Stomach (tissue), 9 donors: ENCODE measurements around the gene DCAF8. TPM values are rescaled to one million over a fixed set of nuclear protein-coding genes. Genes with fewer than 3 reads are reported as not detected.

ENCODE experiments used
- DNase-seq, 2 donors: peaks; one replicate each; pipeline versions ENCODE4 v3.0.0 to v3.0.0-alpha.2; 2013 to 2019
- H3K27ac ChIP-seq, 5 donors: fragments of 200-600 bp in 4 of 5; sonication (generic) in 4 of 5; one replicate each; pipeline ENCODE4 v1.5.1; 2013 to 2019; ENCODE audit warnings: mild to moderate bottlenecking in 1 of 5, moderate library complexity in 1 of 5
- H3K27me3 ChIP-seq, 3 donors: fragments of 200-600 bp; sonication (generic); one replicate each; pipeline ENCODE4 v1.5.1; 2017 to 2019; ENCODE audit warnings: mixed run types in 1 of 3
- H3K36me3 ChIP-seq, 4 donors: fragments of 200-600 bp; sonication (generic); 1 replicate in 3 of 4; 2 replicates in 1 of 4; pipeline ENCODE4 v1.5.1; 2016 to 2019
- H3K4me1 ChIP-seq, 4 donors: fragments of 200-600 bp; sonication (generic); one replicate each; pipeline ENCODE4 v1.5.1; 2016 to 2019
- H3K4me3 ChIP-seq, 4 donors: fragments of 200-600 bp; sonication (generic) in 3 of 4; one replicate each; pipeline ENCODE4 v1.5.1; 2016 to 2019; ENCODE audit warnings: mild to moderate bottlenecking in 1 of 4
- H3K9me3 ChIP-seq, 4 donors: fragments of 200-600 bp; sonication (generic); one replicate each; pipeline ENCODE4 v1.5.1; 2016 to 2019
- EP300 ChIP-seq: sonication (generic); formaldehyde crosslinking; IDR thresholded peaks from one replicate; pipeline ENCODE4 v1.6.1; 2017; ENCODE audit warnings: antibody characterized with exemption
- POLR2A ChIP-seq, 4 donors: fragments of 450-650 bp; IDR thresholded peaks; one replicate each; pipeline ENCODE4 v1.6.1; 2016; ENCODE audit warnings: antibody characterized with exemption in 4 of 4, control low read depth in 2 of 4, mild to moderate bottlenecking in 1 of 4, moderate library complexity in 1 of 4
- POLR2AphosphoS5 ChIP-seq, 3 donors: sonication (generic); formaldehyde crosslinking; IDR thresholded peaks; one replicate each; pipeline ENCODE4 v1.6.1; 2016; ENCODE audit warnings: antibody characterized with exemption in 3 of 3
- WGBS, 5 donors: extraction: QIAGEN DNeasy Blood & Tissue Kit in 3 of 5; methylation state at CpG; one replicate each; pipeline versions ENCODE4 v1.1.5 to v1.1.7; 2013 to 2018; 5-methylcytosine and 5-hydroxymethylcytosine counted together
- intact Hi-C: fragments of 100-400 bp; cut with DNase I; formaldehyde crosslinking; loops from one replicate; pipeline ENCODE4 v1.15.1; 2023; ENCODE audit warnings: low total_unique reads
- polyA plus RNA-seq, 3 donors: library from polyadenylated mRNA; stranded (reverse); fragments of 200-250 nt; gene quantifications; one replicate each; pipeline ENCODE4 v1.2.3, GENCODE V29; 2013
- total RNA-seq, 5 donors: library from RNA; depleted of rRNA; stranded (reverse); fragments of >200 nt; gene quantifications; one replicate each; pipeline versions ENCODE4 v1.1.0 to v1.2.3, GENCODE V29; 2014 to 2016
- TF ChIP-seq, protein P1 (sequence below), 7 experiments: fragments of 450-650 bp in 4 of 7; fragments of 200-600 bp in 3 of 7; sonication (generic) in 3 of 7; IDR thresholded peaks; one replicate each; pipeline ENCODE4 v1.5.1; 2016 to 2019; ENCODE audit warnings: antibody characterized with exemption in 7 of 7, control low read depth in 2 of 7, mild to moderate bottlenecking in 1 of 7
- donor health status: healthy with polysubstance abuse.
- donor health status: Bipolar disorder and iron deficiency.
- donor health status: healthy.

DCAF8 gene
- total and polyA plus RNA-seq, 8 donors: 39.4 to 267 (median 86.4) TPM

- H3K27ac ChIP-seq: no peak overlapping the region
- H3K27me3 ChIP-seq: peaks cover 0 to 9% (median 0%) of the 10 kb centered on the region in 3 donors
- 88 to 95% (median 90%) methylated on average over 2 of the region's 2 CpGs for WGBS, 5 donors
- H3K9me3 ChIP-seq: no peaks in the 10 kb centered on the region
- no peaks in the 10 kb centered on the region for H3K36me3 ChIP-seq
- no peak for DNase-seq
- H3K4me3 ChIP-seq: no peak overlapping the region
- intact Hi-C loops: loop anchor here (10.0 kb wide), 1 partner anchor 62 kb away; the partner anchor contains the start of gene ATP1A2
- H3K4me1 ChIP-seq: no peaks in the 10 kb centered on the region
- TF ChIP-seq POLR2AphosphoS5 (IDR thresholded peaks at IDR 0.05) (no peak), EP300 (no peak), POLR2A (IDR thresholded peaks at IDR 0.05) (no peak)
- TF ChIP-seq, protein P1, sequence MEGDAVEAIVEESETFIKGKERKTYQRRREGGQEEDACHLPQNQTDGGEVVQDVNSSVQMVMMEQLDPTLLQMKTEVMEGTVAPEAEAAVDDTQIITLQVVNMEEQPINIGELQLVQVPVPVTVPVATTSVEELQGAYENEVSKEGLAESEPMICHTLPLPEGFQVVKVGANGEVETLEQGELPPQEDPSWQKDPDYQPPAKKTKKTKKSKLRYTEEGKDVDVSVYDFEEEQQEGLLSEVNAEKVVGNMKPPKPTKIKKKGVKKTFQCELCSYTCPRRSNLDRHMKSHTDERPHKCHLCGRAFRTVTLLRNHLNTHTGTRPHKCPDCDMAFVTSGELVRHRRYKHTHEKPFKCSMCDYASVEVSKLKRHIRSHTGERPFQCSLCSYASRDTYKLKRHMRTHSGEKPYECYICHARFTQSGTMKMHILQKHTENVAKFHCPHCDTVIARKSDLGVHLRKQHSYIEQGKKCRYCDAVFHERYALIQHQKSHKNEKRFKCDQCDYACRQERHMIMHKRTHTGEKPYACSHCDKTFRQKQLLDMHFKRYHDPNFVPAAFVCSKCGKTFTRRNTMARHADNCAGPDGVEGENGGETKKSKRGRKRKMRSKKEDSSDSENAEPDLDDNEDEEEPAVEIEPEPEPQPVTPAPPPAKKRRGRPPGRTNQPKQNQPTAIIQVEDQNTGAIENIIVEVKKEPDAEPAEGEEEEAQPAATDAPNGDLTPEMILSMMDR (IDR thresholded peaks at IDR 0.05): no peak
Observed at GRCh38 chr1:160177231-160177630, 85.1 kb downstream of the DCAF8 start.

- TF ChIP-seq POLR2AphosphoS5 (IDR thresholded peaks at IDR 0.05): no peak
- TF ChIP-seq EP300: no peak
- TF ChIP-seq, protein P1 (IDR thresholded peaks at IDR 0.05): no peak
- no peak for TF ChIP-seq POLR2A (IDR thresholded peaks at IDR 0.05)
- WGBS, 5 donors: 53 to 68% (median 56%) methylated on average over 9 of the region's 9 CpGs
- peaks cover 0 to 21% (median 0%) of the 10 kb centered on the region in 3 donors for H3K27me3 ChIP-seq
- no peak overlapping the region for H3K4me3 ChIP-seq
- H3K27ac ChIP-seq: no peak overlapping the region
- no peaks in the 10 kb centered on the region for H3K4me1 ChIP-seq
- intact Hi-C loops: loop anchor here (10.0 kb wide), 1 partner anchor 57 kb away; the partner anchor contains the start of gene ATP1A2
- no peaks in the 10 kb centered on the region for H3K36me3 ChIP-seq
- no peaks in the 10 kb centered on the region for H3K9me3 ChIP-seq
- no peak for DNase-seq
Observed at GRCh38 chr1:160171980-160172379, 90.4 kb downstream of the DCAF8 start.

- Histone ChIP-seq H3K9me3 (no peaks in the 10 kb centered on the region), H3K27me3 (peaks cover 0 to 28% (median 0%) of the 10 kb centered on the region in 3 donors), H3K4me3 (no peak overlapping the region), H3K4me1 (no peaks in the 10 kb centered on the region), H3K27ac (no peak overlapping the region), H3K36me3 (no peaks in the 10 kb centered on the region)
- no peak for DNase-seq
- TF ChIP-seq POLR2A (IDR thresholded peaks at IDR 0.05): no peak
- TF ChIP-seq POLR2AphosphoS5 (IDR thresholded peaks at IDR 0.05): no peak
- TF ChIP-seq EP300: no peak
- TF ChIP-seq, protein P1 (IDR thresholded peaks at IDR 0.05): no peak
- intact Hi-C loops: loop anchor here (10.0 kb wide), 1 partner anchor 57 kb away; the partner anchor contains the start of gene ATP1A2
- WGBS, 5 donors: 81 to 94% (median 86%) methylated on average over 4 of the region's 4 CpGs
Observed at GRCh38 chr1:160171354-160171753, 91.0 kb downstream of the DCAF8 start.

DNA sequence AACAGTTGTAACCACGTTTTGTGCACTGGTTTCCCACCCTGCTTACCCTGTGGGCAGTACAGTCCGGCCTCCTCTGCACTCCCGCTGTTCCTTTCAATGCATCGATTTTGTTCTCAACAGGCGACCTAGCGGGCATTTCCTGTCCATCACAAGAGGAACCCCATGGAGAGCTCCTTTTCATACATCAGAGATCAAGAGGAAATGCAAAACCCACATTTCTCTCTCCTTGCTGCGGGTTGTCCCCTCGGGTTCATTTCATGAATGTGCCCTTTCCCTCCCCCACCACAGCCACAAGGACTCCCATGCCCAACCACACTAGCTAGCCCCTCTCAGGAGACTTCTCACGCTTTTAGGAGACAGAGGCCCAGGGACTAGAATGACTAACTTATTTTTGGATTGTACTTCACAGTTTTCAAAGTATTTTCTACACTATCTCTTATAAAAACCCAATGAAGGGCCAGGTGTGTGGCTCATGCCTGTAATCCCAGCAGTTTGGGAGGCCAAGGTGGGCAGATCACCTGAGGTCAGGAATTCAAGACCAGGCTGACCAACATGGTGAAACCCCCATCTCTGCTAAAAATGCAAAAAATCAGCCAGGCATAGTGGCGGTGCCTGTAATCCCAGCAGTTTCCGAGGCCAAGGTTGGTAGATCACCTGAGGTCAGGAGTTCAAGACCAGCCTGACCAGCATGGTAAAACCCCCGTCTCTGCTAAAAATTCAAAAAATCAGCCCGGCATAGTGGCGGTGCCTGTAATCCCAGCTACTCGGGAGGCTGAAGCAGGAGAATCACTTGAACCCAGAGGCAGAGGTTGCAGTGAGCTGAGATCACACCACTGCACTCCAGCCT, 92.6 kb downstream of the DCAF8 start:
- Histone ChIP-seq H3K36me3 (no peaks in the 10 kb centered on the region), H3K4me1 (no peaks in the 10 kb centered on the region), H3K9me3 (no peaks in the 10 kb centered on the region), H3K27ac (no peak overlapping the region), H3K27me3 (peaks cover 0 to 29% (median 0%) of the 10 kb centered on the region in 3 donors), H3K4me3 (no peak overlapping the region)
- WGBS, 5 donors: 55 to 68% (median 58%) methylated on average over 15 of the region's 15 CpGs
- TF ChIP-seq, protein P1 (IDR thresholded peaks at IDR 0.05): no peak
- TF ChIP-seq POLR2AphosphoS5 (IDR thresholded peaks at IDR 0.05): no peak
- TF ChIP-seq EP300: no peak
- no peak for TF ChIP-seq POLR2A (IDR thresholded peaks at IDR 0.05)
- intact Hi-C loops: loop anchor here (10.0 kb wide), 1 partner anchor 55 kb away; the partner anchor contains the start of gene ATP1A2
- DNase-seq: no peak
